ENCODE results near the gene PBXIP1. TPM values are rescaled to one million over a fixed set of nuclear protein-coding genes. Genes with fewer than 3 reads are reported as not detected.
A peak's percentile ranks its signal among the peaks of the same experiment; 100 is the strongest.

PBXIP1 gene
- total RNA-seq, 1 donor from 2014 or later = 75.7 TPM

GRCh38 chr1:155003227-155003765, 47.4 kb upstream of the PBXIP1 start:
- Histone ChIP-seq H3K4me3 (peak overlapping the region; percentile 88), H3K4me1 (peaks cover 61% of the 10 kb centered on the region), H3K27ac (peak overlapping the region; percentile 93), H3K27me3 (no peaks in the 10 kb centered on the region), H3K9me3 (no peaks in the 10 kb centered on the region), H3K36me3 (no peaks in the 10 kb centered on the region)
- intact Hi-C loops (cut with DNase I) = no loop called here
- DNase-seq (no peak), ATAC-seq (no peak)
- TF ChIP-seq CTCF (IDR thresholded peaks at IDR 0.05) = no peak

GRCh38 chr1:155002464-155003226, 46.7 kb upstream of the PBXIP1 start, which contains the start of gene ZBTB7B:
Gene ZBTB7B (plus strand): TSS chr1:155002802. CDS start chr1:155014661, 11,859 bp downstream.
- Histone ChIP-seq H3K9me3 (no peaks in the 10 kb centered on the region), H3K27ac (peak within 1 kb of the TSS; percentile 93), H3K36me3 (no peaks in the 10 kb centered on the region), H3K4me3 (peak within 1 kb of the TSS; percentile 88), H3K4me1 (peaks cover 55% of the 10 kb centered on the region), H3K27me3 (no peaks in the 10 kb centered on the region)
- ATAC-seq = peak; percentile 3
- intact Hi-C loops (cut with DNase I) = no loop called here
- no peak for TF ChIP-seq CTCF (IDR thresholded peaks at IDR 0.05)
- peak; percentile 87 for DNase-seq

GRCh38 chr1:155001675-155002463, 46.0 kb upstream of the PBXIP1 start:
- peak; percentile 32 for TF ChIP-seq CTCF (IDR thresholded peaks at IDR 0.05)
- H3K9me3 ChIP-seq = no peaks in the 10 kb centered on the region
- no peaks in the 10 kb centered on the region for H3K36me3 ChIP-seq
- ATAC-seq (peak; percentile 84), DNase-seq (peak; percentile 100)
- H3K4me3 ChIP-seq = peak overlapping the region; percentile 88
- peaks cover 47% of the 10 kb centered on the region for H3K4me1 ChIP-seq
- intact Hi-C loops (cut with DNase I) = no loop called here
- H3K27me3 ChIP-seq = no peaks in the 10 kb centered on the region
- peak overlapping the region; percentile 90 for H3K27ac ChIP-seq

GRCh38 chr1:155001425-155001674, 45.5 kb upstream of the PBXIP1 start:
- Histone ChIP-seq H3K4me3 (peak overlapping the region; percentile 88), H3K27me3 (no peaks in the 10 kb centered on the region), H3K36me3 (no peaks in the 10 kb centered on the region), H3K4me1 (peaks cover 42% of the 10 kb centered on the region), H3K27ac (peak overlapping the region; percentile 90), H3K9me3 (no peaks in the 10 kb centered on the region)
- DNase-seq = no peak
- intact Hi-C loops (cut with DNase I) = no loop called here
- no peak for TF ChIP-seq CTCF (IDR thresholded peaks at IDR 0.05)
- no peak for ATAC-seq

GRCh38 chr1:155000726-155001424, 45.0 kb upstream of the PBXIP1 start:
- TF ChIP-seq CTCF (IDR thresholded peaks at IDR 0.05) = no peak
- ATAC-seq (peak; percentile 72), DNase-seq (peak; percentile 98)
- Histone ChIP-seq H3K27me3 (no peaks in the 10 kb centered on the region), H3K4me3 (peak overlapping the region; percentile 88), H3K27ac (peak overlapping the region; percentile 90), H3K4me1 (peaks cover 37% of the 10 kb centered on the region), H3K9me3 (no peaks in the 10 kb centered on the region), H3K36me3 (no peaks in the 10 kb centered on the region)
- intact Hi-C loops (cut with DNase I) = no loop called here

Data from upper lobe of right lung (tissue), 1 donor.